Amniotic epithelial cell (primary cell): ENCODE measurements around the gene PHOSPHO1.
"Not testable (repeated sequence)": the region's sequence is repeated elsewhere in the genome, so short reads cannot be mapped to it uniquely, and the experiment has no call there.

ENCODE experiments used
- DNase-seq: peaks from one replicate; pipeline ENCODE4 v3.0.0-alpha.2; 2010; ENCODE audit warnings: low read depth

PHOSPHO1 gene

GRCh38 chr17:49230636-49231562, at the start of gene PHOSPHO1:
Gene PHOSPHO1 (minus strand): TSS chr17:49230787. CDS start chr17:49226691, 4,096 bp downstream.
- peak; percentile 70 for DNase-seq

- DNase-seq: no peak
These were observed 49.5 kb upstream of the PHOSPHO1 start for GRCh38 chr17:49280061-49280460.

GRCh38 chr17:49279263-49280015, 48.9 kb upstream of the PHOSPHO1 start:
- not testable (repeated sequence) for DNase-seq

- no peak for DNase-seq
These were observed 47.5 kb upstream of the PHOSPHO1 start for GRCh38 chr17:49278076-49278475.

- peak; percentile 20 for DNase-seq
These were observed 47.1 kb upstream of the PHOSPHO1 start for GRCh38 chr17:49277638-49278037.

GRCh38 chr17:49275981-49276380, 45.4 kb upstream of the PHOSPHO1 start:
- DNase-seq: not testable (repeated sequence)

- DNase-seq: no peak
These were observed 38.8 kb upstream of the PHOSPHO1 start for GRCh38 chr17:49269356-49269755.

GRCh38 chr17:49267912-49268311, 37.3 kb upstream of the PHOSPHO1 start:
- no peak for DNase-seq

- DNase-seq: no peak
These were observed 35.6 kb upstream of the PHOSPHO1 start for GRCh38 chr17:49266233-49266632.

GRCh38 chr17:49261540-49261939, 31.0 kb upstream of the PHOSPHO1 start:
- not testable (repeated sequence) for DNase-seq

- peak; percentile 87 for DNase-seq
These were observed 30.3 kb upstream of the PHOSPHO1 start for GRCh38 chr17:49260817-49261291.

- DNase-seq: peak; percentile 30
These were observed 29.6 kb upstream of the PHOSPHO1 start for GRCh38 chr17:49260011-49260816.

- no peak for DNase-seq
These were observed 29.1 kb upstream of the PHOSPHO1 start for GRCh38 chr17:49259663-49260010.

- DNase-seq: no peak
These were observed 27.8 kb upstream of the PHOSPHO1 start for GRCh38 chr17:49258394-49258793.

GRCh38 chr17:49255125-49255524, 24.5 kb upstream of the PHOSPHO1 start:
- no peak for DNase-seq

GRCh38 chr17:49254066-49254465, 23.5 kb upstream of the PHOSPHO1 start:
- no peak for DNase-seq

- DNase-seq: peak; percentile 71
These were observed 21.6 kb upstream of the PHOSPHO1 start for GRCh38 chr17:49252148-49252695.

- DNase-seq: no peak
These were observed 19.4 kb upstream of the PHOSPHO1 start for GRCh38 chr17:49249890-49250522.

GRCh38 chr17:49249292-49249794, 18.8 kb upstream of the PHOSPHO1 start:
- peak; percentile 24 for DNase-seq

GRCh38 chr17:49247944-49248343, 17.4 kb upstream of the PHOSPHO1 start:
- no peak for DNase-seq

- no peak for DNase-seq
These were observed 14.3 kb upstream of the PHOSPHO1 start for GRCh38 chr17:49244839-49245238.
